DOHH2 (cell line): ENCODE data around the gene RAD51.

Source experiments
- H3F3A ChIP-seq: fragments of 200-600 bp; sonication (generic), shearing (Covaris generic); 2 replicates; pipeline ENCODE4 v1.6.0; 2016; ENCODE audit warnings: antibody characterized with exemption, mild to moderate bottlenecking; ENCODE audit not compliant: control insufficient read depth, insufficient read depth
- H3K27ac ChIP-seq: fragments of 200-600 bp; sonication (generic); 2 replicates; pipeline ENCODE4 v1.5.1; 2014; ENCODE audit warnings: low read depth, mild to moderate bottlenecking, low read length, moderate library complexity
- H3K27me3 ChIP-seq: fragments of 200-600 bp; sonication (generic); 2 replicates; pipeline ENCODE4 v1.6.1; 2014; ENCODE audit warnings: mild to moderate bottlenecking, low read length, mixed read lengths; ENCODE audit not compliant: control insufficient read depth
- H3K36me3 ChIP-seq: fragments of 200-600 bp; sonication (generic); 2 replicates; pipeline ENCODE4 v1.6.1; 2014; ENCODE audit warnings: mild to moderate bottlenecking, low read length, moderate library complexity, mixed read lengths; ENCODE audit not compliant: control insufficient read depth
- H3K4me1 ChIP-seq: fragments of 200-600 bp; sonication (generic); 2 replicates; pipeline ENCODE4 v1.6.1; 2014; ENCODE audit warnings: mild to moderate bottlenecking, low read length, mixed read lengths; ENCODE audit not compliant: control insufficient read depth
- H3K4me2 ChIP-seq: fragments of 200-600 bp; sonication (generic); 2 replicates; pipeline ENCODE4 v1.6.0; 2014; ENCODE audit warnings: mild to moderate bottlenecking, low read length, moderate library complexity
- H3K4me3 ChIP-seq: fragments of 200-600 bp; sonication (generic); 2 replicates; pipeline ENCODE4 v1.5.1; 2014; ENCODE audit warnings: mild to moderate bottlenecking, low read length, mixed read lengths
- H3K79me2 ChIP-seq: fragments of 200-600 bp; sonication (generic); 2 replicates; pipeline ENCODE4 v1.6.1; 2014; ENCODE audit warnings: mild to moderate bottlenecking, low read length, mixed read lengths; ENCODE audit not compliant: control insufficient read depth
- H3K9me2 ChIP-seq: fragments of 200-600 bp; sonication (generic); replicated peaks from 2 replicates; pipeline ENCODE4 v1.6.1; 2014; ENCODE audit warnings: mild to moderate bottlenecking, low read length, mixed read lengths; ENCODE audit not compliant: control insufficient read depth
- H3K9me3 ChIP-seq: fragments of 200-600 bp; sonication (generic); 2 replicates; pipeline ENCODE4 v1.6.1; 2014; ENCODE audit warnings: antibody characterized with exemption, low read length, mixed read lengths; ENCODE audit not compliant: control insufficient read depth, insufficient read depth
- H4K20me1 ChIP-seq: fragments of 200-600 bp; sonication (generic); 2 replicates; pipeline ENCODE4 v1.6.0; 2014; ENCODE audit warnings: low read depth, mild to moderate bottlenecking, antibody characterized with exemption, low read length, moderate library complexity; ENCODE audit not compliant: control insufficient read depth, insufficient read depth
- EZH2phosphoT487 ChIP-seq: fragments of 200-600 bp; sonication (generic); IDR thresholded peaks from 2 replicates; pipeline ENCODE4 v1.6.1; 2017; ENCODE audit warnings: borderline replicate concordance, mild to moderate bottlenecking, antibody characterized with exemption, low read length, moderate library complexity, mixed read lengths
- TF ChIP-seq, protein P1 (sequence below): fragments of 200-600 bp; sonication (generic); IDR thresholded peaks from one replicate; pipeline ENCODE4 v1.5.1; 2014; ENCODE audit warnings: antibody characterized with exemption, mild to moderate bottlenecking, low read depth, low read length; ENCODE audit not compliant: poor library complexity, severe bottlenecking

RAD51 gene

GRCh38 chr15:40754883-40755811 is 60.2 kb downstream of the RAD51 start, which contains the start of gene RMDN3:
TSS of gene RMDN3 (minus strand) at chr15:40755254. CDS start at chr15:40754783, 471 bp downstream.
- peak within 1 kb of the TSS; percentile 91 for H3K27ac ChIP-seq
- no peaks in the 10 kb centered on the region for H3K27me3 ChIP-seq
- no peaks in the 10 kb centered on the region for H3K9me2 ChIP-seq
- peaks cover 56% of the 10 kb centered on the region for H3K4me1 ChIP-seq
- TF ChIP-seq EZH2phosphoT487, result no peak
- TF ChIP-seq, protein P1, sequence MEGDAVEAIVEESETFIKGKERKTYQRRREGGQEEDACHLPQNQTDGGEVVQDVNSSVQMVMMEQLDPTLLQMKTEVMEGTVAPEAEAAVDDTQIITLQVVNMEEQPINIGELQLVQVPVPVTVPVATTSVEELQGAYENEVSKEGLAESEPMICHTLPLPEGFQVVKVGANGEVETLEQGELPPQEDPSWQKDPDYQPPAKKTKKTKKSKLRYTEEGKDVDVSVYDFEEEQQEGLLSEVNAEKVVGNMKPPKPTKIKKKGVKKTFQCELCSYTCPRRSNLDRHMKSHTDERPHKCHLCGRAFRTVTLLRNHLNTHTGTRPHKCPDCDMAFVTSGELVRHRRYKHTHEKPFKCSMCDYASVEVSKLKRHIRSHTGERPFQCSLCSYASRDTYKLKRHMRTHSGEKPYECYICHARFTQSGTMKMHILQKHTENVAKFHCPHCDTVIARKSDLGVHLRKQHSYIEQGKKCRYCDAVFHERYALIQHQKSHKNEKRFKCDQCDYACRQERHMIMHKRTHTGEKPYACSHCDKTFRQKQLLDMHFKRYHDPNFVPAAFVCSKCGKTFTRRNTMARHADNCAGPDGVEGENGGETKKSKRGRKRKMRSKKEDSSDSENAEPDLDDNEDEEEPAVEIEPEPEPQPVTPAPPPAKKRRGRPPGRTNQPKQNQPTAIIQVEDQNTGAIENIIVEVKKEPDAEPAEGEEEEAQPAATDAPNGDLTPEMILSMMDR, result no peak
- H3K4me3 ChIP-seq, result peak within 1 kb of the TSS; percentile 98
- H3K9me3 ChIP-seq, result no peaks in the 10 kb centered on the region
- H3K79me2 ChIP-seq, result peaks cover 48% of the 10 kb centered on the region
- peaks cover 40% of the 10 kb centered on the region for H3K36me3 ChIP-seq
- H3F3A ChIP-seq, result peaks cover 7% of the 10 kb centered on the region
- no peaks in the 10 kb centered on the region for H4K20me1 ChIP-seq
- peak within 1 kb of the TSS; percentile 94 for H3K4me2 ChIP-seq

GRCh38 chr15:40755812-40756208 is 60.8 kb downstream of the RAD51 start:
- no peaks in the 10 kb centered on the region for H3K9me3 ChIP-seq
- peak overlapping the region; percentile 98 for H3K4me3 ChIP-seq
- peaks cover 42% of the 10 kb centered on the region for H3K79me2 ChIP-seq
- peaks cover 34% of the 10 kb centered on the region for H3K36me3 ChIP-seq
- peaks cover 62% of the 10 kb centered on the region for H3K4me1 ChIP-seq
- H4K20me1 ChIP-seq, result no peaks in the 10 kb centered on the region
- H3K4me2 ChIP-seq, result peak overlapping the region; percentile 94
- H3F3A ChIP-seq, result peaks cover 13% of the 10 kb centered on the region
- no peak for TF ChIP-seq EZH2phosphoT487
- TF ChIP-seq, protein P1, result no peak
- H3K27me3 ChIP-seq, result no peaks in the 10 kb centered on the region
- no peaks in the 10 kb centered on the region for H3K9me2 ChIP-seq
- peak overlapping the region; percentile 91 for H3K27ac ChIP-seq

DNA sequence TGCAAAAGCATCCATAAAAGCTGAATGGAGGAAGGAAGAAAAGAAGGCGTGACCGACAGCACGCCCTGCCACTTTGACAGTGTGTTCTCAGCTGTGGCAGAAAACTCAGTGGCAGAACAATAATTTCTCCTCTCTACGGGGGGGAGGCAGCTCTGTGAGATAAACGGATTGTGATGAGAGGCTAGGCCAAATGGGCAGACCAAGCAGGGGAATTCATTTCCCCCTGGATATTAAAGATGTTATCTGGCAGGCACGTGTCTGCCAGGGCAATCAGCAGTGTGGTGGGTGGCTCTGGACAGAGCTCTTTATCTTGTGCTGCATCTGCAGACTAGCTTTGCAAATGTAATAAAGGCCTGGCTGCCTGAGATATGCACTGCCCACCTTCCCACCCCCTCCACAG is 62.0 kb downstream of the RAD51 start:
- Histone ChIP-seq H3F3A (peaks cover 21% of the 10 kb centered on the region), H3K4me3 (0 out of 2 replicates have a peak overlapping the region, but pooled peaks have one; percentile 19), H3K4me1 (peaks cover 74% of the 10 kb centered on the region), H3K27ac (0 out of 2 replicates have a peak overlapping the region, but pooled peaks have one; percentile 8), H4K20me1 (no peaks in the 10 kb centered on the region), H3K4me2 (peak overlapping the region; percentile 40), H3K27me3 (no peaks in the 10 kb centered on the region), H3K36me3 (peaks cover 23% of the 10 kb centered on the region), H3K9me2 (no peaks in the 10 kb centered on the region), H3K9me3 (no peaks in the 10 kb centered on the region), H3K79me2 (peaks cover 31% of the 10 kb centered on the region)
- TF ChIP-seq EZH2phosphoT487, result no peak
- TF ChIP-seq, protein P1, result no peak
